H9 (cell line): ENCODE data around the gene LLGL2. TPM values are rescaled to one million over a fixed set of nuclear protein-coding genes. Genes with fewer than 3 reads are reported as not detected.

Experiments
- DNase-seq: peaks from one replicate; pipeline ENCODE4 v3.0.0-alpha.2; 2017
- H2AFZ ChIP-seq: one replicate; pipeline ENCODE4 v1.6.1; 2013; ENCODE audit warnings: mild to moderate bottlenecking, low read length, control low read depth, moderate library complexity
- H2AK5ac ChIP-seq: 2 replicates; pipeline ENCODE4 v1.6.1; 2013; ENCODE audit warnings: low read length, control low read depth, mixed read lengths; ENCODE audit not compliant: insufficient read length
- H2BK120ac ChIP-seq: one replicate; pipeline ENCODE4 v1.6.1; 2013; ENCODE audit warnings: low read depth, mild to moderate bottlenecking, low read length, control low read depth, inconsistent platforms; ENCODE audit not compliant: poor library complexity, severe bottlenecking
- H2BK12ac ChIP-seq: 2 replicates; pipeline ENCODE4 v1.6.1; 2013; ENCODE audit warnings: low read length, control low read depth, mixed read lengths, low read depth; ENCODE audit not compliant: insufficient read length
- H2BK15ac ChIP-seq: 2 replicates; pipeline ENCODE4 v1.6.1; 2013; ENCODE audit warnings: low read depth, low read length, control low read depth
- H2BK20ac ChIP-seq: one replicate; pipeline ENCODE4 v1.6.1; 2013; ENCODE audit warnings: low read depth, mild to moderate bottlenecking, low read length, control low read depth, inconsistent platforms; ENCODE audit not compliant: poor library complexity, severe bottlenecking
- H2BK5ac ChIP-seq: 2 replicates; pipeline ENCODE4 v1.6.1; 2013; ENCODE audit warnings: low read length, control low read depth, mixed read lengths; ENCODE audit not compliant: insufficient read length
- H3K14ac ChIP-seq: 2 replicates; pipeline ENCODE4 v1.6.1; 2013; ENCODE audit warnings: low read length, control low read depth; ENCODE audit not compliant: insufficient read depth
- H3K18ac ChIP-seq: 2 replicates; pipeline ENCODE4 v1.6.1; 2013; ENCODE audit warnings: low read depth, mild to moderate bottlenecking, mixed read lengths, low read length, control low read depth; ENCODE audit not compliant: insufficient read length
- H3K23ac ChIP-seq: 2 replicates; pipeline ENCODE4 v1.6.1; 2013; ENCODE audit warnings: low read length, control low read depth, mixed read lengths, low read depth; ENCODE audit not compliant: insufficient read length
- H3K23me2 ChIP-seq: 2 replicates; pipeline ENCODE4 v1.6.1; 2013; ENCODE audit warnings: low read depth, mild to moderate bottlenecking, mixed read lengths, low read length, control low read depth; ENCODE audit not compliant: insufficient read length, poor library complexity, severe bottlenecking
- H3K27ac ChIP-seq: 2 replicates; pipeline ENCODE4 v1.5.1; 2013; ENCODE audit warnings: low read length, control low read depth, mixed read lengths, low read depth; ENCODE audit not compliant: insufficient read length
- H3K27me3 ChIP-seq: 2 replicates; pipeline ENCODE4 v1.6.1; 2013; ENCODE audit warnings: low read length, control low read depth, inconsistent platforms; ENCODE audit not compliant: insufficient read depth
- H3K4ac ChIP-seq: 2 replicates; pipeline ENCODE4 v1.6.1; 2013; ENCODE audit warnings: low read depth, mild to moderate bottlenecking, control low read depth, inconsistent platforms, low read length, moderate library complexity
- H3K4me1 ChIP-seq: 2 replicates; pipeline ENCODE4 v1.6.1; 2013; ENCODE audit warnings: low read length, control low read depth, inconsistent platforms; ENCODE audit not compliant: insufficient read depth
- H3K4me2 ChIP-seq: 2 replicates; pipeline ENCODE4 v1.6.1; 2013; ENCODE audit warnings: low read length, control low read depth, mixed read lengths; ENCODE audit not compliant: insufficient read length, insufficient read depth
- H3K56ac ChIP-seq: 2 replicates; pipeline ENCODE4 v1.6.1; 2013; ENCODE audit warnings: low read depth, mild to moderate bottlenecking, mixed read lengths, low read length, control low read depth; ENCODE audit not compliant: insufficient read length
- H3K79me1 ChIP-seq: 2 replicates; pipeline ENCODE4 v1.6.1; 2013; ENCODE audit warnings: low read depth, mild to moderate bottlenecking, moderate library complexity, low read length, control low read depth, inconsistent platforms; ENCODE audit not compliant: insufficient read depth, poor library complexity, severe bottlenecking
- H3K79me2 ChIP-seq: 2 replicates; pipeline ENCODE4 v1.6.1; 2013; ENCODE audit warnings: low read length, control low read depth, inconsistent platforms; ENCODE audit not compliant: insufficient read depth
- H3K9ac ChIP-seq: 2 replicates; pipeline ENCODE4 v1.6.1; 2013; ENCODE audit warnings: low read length, control low read depth, mixed read lengths; ENCODE audit not compliant: insufficient read length; ENCODE audit errors: extremely low read depth
- H3K9me3 ChIP-seq: one replicate; pipeline ENCODE4 v1.6.1; 2013; ENCODE audit warnings: low read depth, low read length, inconsistent platforms; ENCODE audit not compliant: control insufficient read depth
- H3T11ph ChIP-seq: one replicate; pipeline ENCODE4 v1.6.1; 2013; ENCODE audit warnings: mild to moderate bottlenecking, low read length, control low read depth, inconsistent platforms
- H4K20me1 ChIP-seq: one replicate; pipeline ENCODE4 v1.6.1; 2013; ENCODE audit not compliant: control insufficient read depth, insufficient read length, insufficient read depth
- H4K5ac ChIP-seq: 2 replicates; pipeline ENCODE4 v1.6.1; 2013; ENCODE audit warnings: low read depth, mild to moderate bottlenecking, mixed read lengths, low read length, control low read depth; ENCODE audit not compliant: insufficient read length
- H4K8ac ChIP-seq: replicated peaks from 2 replicates; pipeline ENCODE4 v1.6.1; 2013; ENCODE audit warnings: low read length, control low read depth, mixed read lengths, low read depth; ENCODE audit not compliant: insufficient read length
- H4K91ac ChIP-seq: 2 replicates; pipeline ENCODE4 v1.6.1; 2013; ENCODE audit warnings: low read depth, mild to moderate bottlenecking, moderate library complexity, mixed read lengths, low read length, control low read depth; ENCODE audit not compliant: insufficient read length
- H3K27ac Mint-ChIP-seq, 3 experiments: 2 replicates in 2 of 3; 3 replicates in 1 of 3; pipeline ENCODE4 v1.8.0; 2020 to 2021; ENCODE audit warnings: mixed read lengths in 3 of 3, mild to moderate bottlenecking in 1 of 3, moderate library complexity in 1 of 3
- H3K27me3 Mint-ChIP-seq: 2 replicates; pipeline ENCODE4 v1.8.0; 2021; ENCODE audit warnings: low read depth, mild to moderate bottlenecking, moderate library complexity, mixed read lengths
- H3K36me3 Mint-ChIP-seq, 3 experiments: 2 replicates in 2 of 3; 3 replicates in 1 of 3; pipeline ENCODE4 v1.8.0; 2020 to 2021; ENCODE audit warnings: low read depth in 3 of 3, mixed read lengths in 3 of 3; ENCODE audit not compliant: insufficient read depth in 1 of 3
- H3K4me1 Mint-ChIP-seq, 2 experiments: 2 replicates each; pipeline ENCODE4 v1.8.0; 2020; ENCODE audit warnings: mixed read lengths in 2 of 2
- H3K4me3 Mint-ChIP-seq, 2 experiments: 2 replicates in 1 of 2; 3 replicates in 1 of 2; pipeline ENCODE4 v1.8.0; 2020 to 2021; ENCODE audit warnings: mild to moderate bottlenecking in 2 of 2, mixed read lengths in 2 of 2, moderate library complexity in 1 of 2
- H3K9me3 Mint-ChIP-seq, 2 experiments: 2 replicates in 1 of 2; 3 replicates in 1 of 2; pipeline ENCODE4 v1.8.0; 2020; ENCODE audit warnings: mild to moderate bottlenecking in 2 of 2, mixed read lengths in 2 of 2, moderate library complexity in 1 of 2
- WGBS: extraction: QIAGEN DNeasy Blood & Tissue Kit; methylation state at CpG from one replicate; pipeline ENCODE4 v1.1.7; 2013; ENCODE audit warnings: missing lambda C conversion rate, low lambda C conversion rate, mixed read lengths; ENCODE audit not compliant: insufficient read length; ENCODE audit errors: extremely low coverage; 5-methylcytosine and 5-hydroxymethylcytosine counted together
- total RNA-seq: library from RNA; stranded (reverse); gene quantifications from 2 replicates; pipeline ENCODE4 v1.2.1, GENCODE V29; 2021
- TF ChIP-seq, protein P1 (sequence below): fragments of 200-600 bp; sonication (generic); conservative IDR thresholded peaks from 3 replicates; pipeline ENCODE4 v1.8.0; 2021; ENCODE audit warnings: antibody characterized with exemption, mild to moderate bottlenecking

Gene LLGL2
- total RNA-seq, 1 experiment from 2014 or later: 90.4 TPM

DNA sequence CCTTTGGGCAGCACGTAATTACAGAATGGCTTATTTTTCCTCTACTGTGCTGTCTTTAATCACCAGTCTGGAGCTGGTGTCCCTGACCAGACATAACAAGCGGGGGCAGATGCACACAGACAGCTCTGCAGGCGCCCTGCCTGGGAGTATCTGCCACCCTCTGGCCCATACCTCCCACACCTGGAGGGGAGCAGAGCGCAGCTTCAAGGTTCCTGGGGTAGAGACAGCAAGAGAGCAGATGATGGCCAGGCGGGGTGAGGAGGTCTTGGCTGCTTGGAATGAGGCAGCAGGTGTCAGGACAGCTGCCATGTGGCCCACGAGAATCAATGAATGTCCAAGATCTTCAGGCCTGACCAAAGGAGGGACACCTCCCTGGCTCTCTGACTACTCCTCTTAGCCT, 45.2 kb upstream of the LLGL2 start:
- no peak overlapping the region for H3K4me3 Mint-ChIP-seq
- Histone ChIP-seq H3K18ac (no peak overlapping the region), H3K4me1 (no peaks in the 10 kb centered on the region), H3K56ac (no peak overlapping the region), H2BK5ac (no peak overlapping the region), H4K5ac (no peak overlapping the region), H3K4ac (no peak overlapping the region), H2AFZ (no peak overlapping the region), H3K79me1 (no peaks in the 10 kb centered on the region), H3K23ac (no peak overlapping the region), H3K9me3 (no peaks in the 10 kb centered on the region), H3K4me2 (no peak overlapping the region), H3K23me2 (no peaks in the 10 kb centered on the region), H3K79me2 (no peaks in the 10 kb centered on the region), H2BK120ac (no peak overlapping the region), H4K20me1 (no peaks in the 10 kb centered on the region), H3K27me3 (no peaks in the 10 kb centered on the region), H3T11ph (no peak overlapping the region), H2BK15ac (no peak overlapping the region), H2BK20ac (no peak overlapping the region), H3K27ac (no peak overlapping the region), H2AK5ac (no peak overlapping the region), H4K8ac (no peak overlapping the region), H4K91ac (no peak overlapping the region), H3K9ac (no peak overlapping the region), H3K14ac (no peak overlapping the region), H2BK12ac (no peak overlapping the region)
- peaks cover 3 to 11% (median 11%) of the 10 kb centered on the region in 3 experiments; a peak in 3 of 7 replicates for H3K36me3 Mint-ChIP-seq
- WGBS: no CpG with 5 or more reads among the region's 6 CpGs
- H3K4me1 Mint-ChIP-seq: peaks cover 20 to 30% of the 10 kb centered on the region in 2 experiments
- TF ChIP-seq, protein P1, sequence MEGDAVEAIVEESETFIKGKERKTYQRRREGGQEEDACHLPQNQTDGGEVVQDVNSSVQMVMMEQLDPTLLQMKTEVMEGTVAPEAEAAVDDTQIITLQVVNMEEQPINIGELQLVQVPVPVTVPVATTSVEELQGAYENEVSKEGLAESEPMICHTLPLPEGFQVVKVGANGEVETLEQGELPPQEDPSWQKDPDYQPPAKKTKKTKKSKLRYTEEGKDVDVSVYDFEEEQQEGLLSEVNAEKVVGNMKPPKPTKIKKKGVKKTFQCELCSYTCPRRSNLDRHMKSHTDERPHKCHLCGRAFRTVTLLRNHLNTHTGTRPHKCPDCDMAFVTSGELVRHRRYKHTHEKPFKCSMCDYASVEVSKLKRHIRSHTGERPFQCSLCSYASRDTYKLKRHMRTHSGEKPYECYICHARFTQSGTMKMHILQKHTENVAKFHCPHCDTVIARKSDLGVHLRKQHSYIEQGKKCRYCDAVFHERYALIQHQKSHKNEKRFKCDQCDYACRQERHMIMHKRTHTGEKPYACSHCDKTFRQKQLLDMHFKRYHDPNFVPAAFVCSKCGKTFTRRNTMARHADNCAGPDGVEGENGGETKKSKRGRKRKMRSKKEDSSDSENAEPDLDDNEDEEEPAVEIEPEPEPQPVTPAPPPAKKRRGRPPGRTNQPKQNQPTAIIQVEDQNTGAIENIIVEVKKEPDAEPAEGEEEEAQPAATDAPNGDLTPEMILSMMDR: no peak
- no peak for DNase-seq
- peak overlapping the region in 1 of 3 experiments; percentile 90; a peak in 1 of 7 replicates for H3K27ac Mint-ChIP-seq
- H3K27me3 Mint-ChIP-seq: no peaks in the 10 kb centered on the region
- no peaks in the 10 kb centered on the region for H3K9me3 Mint-ChIP-seq
